Vagina (tissue), 2 donors: ENCODE measurements around the gene CHMP1B.
A peak's percentile ranks its signal among the peaks of the same experiment; 100 is the strongest.

Source experiments
- CTCF ChIP-seq, 3 experiments: fragments of 450-650 bp in 2 of 3; fragments of 200-600 bp in 1 of 3; sonication (generic) in 1 of 3; IDR thresholded peaks; one replicate each; pipeline ENCODE4 v1.5.1; 2017 to 2019; ENCODE audit warnings: antibody characterized with exemption in 3 of 3, mild to moderate bottlenecking in 2 of 3, moderate library complexity in 2 of 3
- POLR2A ChIP-seq, 2 donors: fragments of 450-650 bp; IDR thresholded peaks; one replicate each; pipeline ENCODE4 v1.6.1; 2017; ENCODE audit warnings: antibody characterized with exemption in 2 of 2, mild to moderate bottlenecking in 2 of 2, moderate library complexity in 2 of 2
- POLR2AphosphoS5 ChIP-seq, 2 donors: sonication (generic); formaldehyde crosslinking; IDR thresholded peaks; one replicate each; pipeline ENCODE4 v1.9.0; 2017; ENCODE audit warnings: antibody characterized with exemption in 2 of 2, mild to moderate bottlenecking in 2 of 2, low read depth in 1 of 2; ENCODE audit not compliant: insufficient read depth in 1 of 2

- TF ChIP-seq POLR2A (IDR thresholded peaks at IDR 0.05) (no peak), CTCF (IDR thresholded peaks at IDR 0.05) (no peak), POLR2AphosphoS5 (IDR thresholded peaks at IDR 0.05; ENCODE audit: insufficient read depth in 1 of 2, low read depth in 1 of 2) (peak; percentile 32 to 70)
Measured at GRCh38 chr18:11857177-11857887, 6.1 kb downstream of the CHMP1B start.
